DOHH2 (cell line): ENCODE data around the gene ACOT11.

Experiments used
- H3F3A ChIP-seq: fragments of 200-600 bp; sonication (generic), shearing (Covaris generic); 2 replicates; pipeline ENCODE4 v1.6.0; 2016; ENCODE audit warnings: antibody characterized with exemption, mild to moderate bottlenecking; ENCODE audit not compliant: control insufficient read depth, insufficient read depth
- H3K27ac ChIP-seq: fragments of 200-600 bp; sonication (generic); 2 replicates; pipeline ENCODE4 v1.5.1; 2014; ENCODE audit warnings: low read depth, mild to moderate bottlenecking, low read length, moderate library complexity
- H3K27me3 ChIP-seq: fragments of 200-600 bp; sonication (generic); 2 replicates; pipeline ENCODE4 v1.6.1; 2014; ENCODE audit warnings: mild to moderate bottlenecking, low read length, mixed read lengths; ENCODE audit not compliant: control insufficient read depth
- H3K36me3 ChIP-seq: fragments of 200-600 bp; sonication (generic); 2 replicates; pipeline ENCODE4 v1.6.1; 2014; ENCODE audit warnings: mild to moderate bottlenecking, low read length, moderate library complexity, mixed read lengths; ENCODE audit not compliant: control insufficient read depth
- H3K4me1 ChIP-seq: fragments of 200-600 bp; sonication (generic); 2 replicates; pipeline ENCODE4 v1.6.1; 2014; ENCODE audit warnings: mild to moderate bottlenecking, low read length, mixed read lengths; ENCODE audit not compliant: control insufficient read depth
- H3K4me2 ChIP-seq: fragments of 200-600 bp; sonication (generic); 2 replicates; pipeline ENCODE4 v1.6.0; 2014; ENCODE audit warnings: mild to moderate bottlenecking, low read length, moderate library complexity
- H3K4me3 ChIP-seq: fragments of 200-600 bp; sonication (generic); 2 replicates; pipeline ENCODE4 v1.5.1; 2014; ENCODE audit warnings: mild to moderate bottlenecking, low read length, mixed read lengths
- H3K79me2 ChIP-seq: fragments of 200-600 bp; sonication (generic); 2 replicates; pipeline ENCODE4 v1.6.1; 2014; ENCODE audit warnings: mild to moderate bottlenecking, low read length, mixed read lengths; ENCODE audit not compliant: control insufficient read depth
- H3K9me2 ChIP-seq: fragments of 200-600 bp; sonication (generic); replicated peaks from 2 replicates; pipeline ENCODE4 v1.6.1; 2014; ENCODE audit warnings: mild to moderate bottlenecking, low read length, mixed read lengths; ENCODE audit not compliant: control insufficient read depth
- H3K9me3 ChIP-seq: fragments of 200-600 bp; sonication (generic); 2 replicates; pipeline ENCODE4 v1.6.1; 2014; ENCODE audit warnings: antibody characterized with exemption, low read length, mixed read lengths; ENCODE audit not compliant: control insufficient read depth, insufficient read depth
- H4K20me1 ChIP-seq: fragments of 200-600 bp; sonication (generic); 2 replicates; pipeline ENCODE4 v1.6.0; 2014; ENCODE audit warnings: low read depth, mild to moderate bottlenecking, antibody characterized with exemption, low read length, moderate library complexity; ENCODE audit not compliant: control insufficient read depth, insufficient read depth
- EZH2phosphoT487 ChIP-seq: fragments of 200-600 bp; sonication (generic); IDR thresholded peaks from 2 replicates; pipeline ENCODE4 v1.6.1; 2017; ENCODE audit warnings: borderline replicate concordance, mild to moderate bottlenecking, antibody characterized with exemption, low read length, moderate library complexity, mixed read lengths
- TF ChIP-seq, protein P1 (sequence below): fragments of 200-600 bp; sonication (generic); IDR thresholded peaks from one replicate; pipeline ENCODE4 v1.5.1; 2014; ENCODE audit warnings: antibody characterized with exemption, mild to moderate bottlenecking, low read depth, low read length; ENCODE audit not compliant: poor library complexity, severe bottlenecking

The ACOT11 gene

DNA sequence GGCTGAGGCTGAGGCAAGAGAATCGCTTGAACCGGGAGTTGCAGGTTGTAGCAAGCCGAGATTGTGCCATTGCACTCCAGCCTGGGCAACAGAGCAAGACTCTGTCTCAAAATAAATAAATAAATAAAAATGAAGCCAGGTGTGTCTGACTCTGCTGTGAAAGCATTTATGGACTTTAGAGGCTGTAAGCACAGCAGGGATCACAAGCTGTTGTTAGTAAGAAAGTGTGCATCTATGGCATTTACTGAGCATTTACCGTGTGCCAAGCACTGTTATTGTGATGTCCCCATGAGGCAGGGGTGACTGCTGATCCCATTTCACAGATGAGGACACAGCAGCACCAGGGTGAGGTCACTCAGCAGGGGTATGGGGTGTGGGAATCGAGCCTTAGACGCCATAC lies 55.2 kb downstream of the ACOT11 start:
- no peaks in the 10 kb centered on the region for H3K27me3 ChIP-seq
- H3F3A ChIP-seq = no peaks in the 10 kb centered on the region
- no peaks in the 10 kb centered on the region; the same call in 1 of the 2 replicates for H3K4me1 ChIP-seq
- no peaks in the 10 kb centered on the region for H3K9me2 ChIP-seq
- no peaks in the 10 kb centered on the region for H3K79me2 ChIP-seq
- TF ChIP-seq EZH2phosphoT487 = no peak
- TF ChIP-seq, protein P1, sequence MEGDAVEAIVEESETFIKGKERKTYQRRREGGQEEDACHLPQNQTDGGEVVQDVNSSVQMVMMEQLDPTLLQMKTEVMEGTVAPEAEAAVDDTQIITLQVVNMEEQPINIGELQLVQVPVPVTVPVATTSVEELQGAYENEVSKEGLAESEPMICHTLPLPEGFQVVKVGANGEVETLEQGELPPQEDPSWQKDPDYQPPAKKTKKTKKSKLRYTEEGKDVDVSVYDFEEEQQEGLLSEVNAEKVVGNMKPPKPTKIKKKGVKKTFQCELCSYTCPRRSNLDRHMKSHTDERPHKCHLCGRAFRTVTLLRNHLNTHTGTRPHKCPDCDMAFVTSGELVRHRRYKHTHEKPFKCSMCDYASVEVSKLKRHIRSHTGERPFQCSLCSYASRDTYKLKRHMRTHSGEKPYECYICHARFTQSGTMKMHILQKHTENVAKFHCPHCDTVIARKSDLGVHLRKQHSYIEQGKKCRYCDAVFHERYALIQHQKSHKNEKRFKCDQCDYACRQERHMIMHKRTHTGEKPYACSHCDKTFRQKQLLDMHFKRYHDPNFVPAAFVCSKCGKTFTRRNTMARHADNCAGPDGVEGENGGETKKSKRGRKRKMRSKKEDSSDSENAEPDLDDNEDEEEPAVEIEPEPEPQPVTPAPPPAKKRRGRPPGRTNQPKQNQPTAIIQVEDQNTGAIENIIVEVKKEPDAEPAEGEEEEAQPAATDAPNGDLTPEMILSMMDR = no peak
- H3K27ac ChIP-seq = no peak overlapping the region
- no peaks in the 10 kb centered on the region for H3K36me3 ChIP-seq
- H3K4me2 ChIP-seq = no peak overlapping the region
- no peaks in the 10 kb centered on the region for H3K9me3 ChIP-seq
- no peak overlapping the region for H3K4me3 ChIP-seq
- H4K20me1 ChIP-seq = no peaks in the 10 kb centered on the region

DNA sequence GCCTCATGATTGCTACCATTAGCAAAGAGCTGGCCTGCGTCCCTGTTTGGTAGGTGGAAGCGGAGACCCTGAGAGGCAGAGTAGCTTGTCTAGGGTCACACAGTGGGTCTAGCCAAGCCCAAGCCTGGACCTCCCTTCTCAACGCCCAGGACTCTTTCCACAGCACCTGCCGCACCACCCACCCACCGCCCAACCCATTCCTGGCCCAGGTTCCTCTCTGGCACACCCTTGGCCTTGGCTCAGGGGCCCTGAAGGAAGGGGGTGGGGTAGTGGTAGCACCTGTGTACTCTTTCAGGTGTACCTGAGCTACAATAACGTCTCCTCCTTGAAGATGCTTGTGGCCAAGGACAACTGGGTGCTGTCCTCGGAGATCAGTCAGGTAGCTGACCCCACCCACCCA lies 56.0 kb downstream of the ACOT11 start:
- no peak overlapping the region for H3K4me2 ChIP-seq
- no peaks in the 10 kb centered on the region for H4K20me1 ChIP-seq
- no peaks in the 10 kb centered on the region; the same call in 1 of the 2 replicates for H3K4me1 ChIP-seq
- H3K27me3 ChIP-seq = no peaks in the 10 kb centered on the region
- H3K79me2 ChIP-seq = no peaks in the 10 kb centered on the region
- H3K4me3 ChIP-seq = no peak overlapping the region
- no peaks in the 10 kb centered on the region for H3K9me2 ChIP-seq
- H3K9me3 ChIP-seq = no peaks in the 10 kb centered on the region
- no peak overlapping the region for H3K27ac ChIP-seq
- TF ChIP-seq EZH2phosphoT487 = no peak
- TF ChIP-seq, protein P1 = no peak
- H3K36me3 ChIP-seq = no peaks in the 10 kb centered on the region
- H3F3A ChIP-seq = no peaks in the 10 kb centered on the region

DNA sequence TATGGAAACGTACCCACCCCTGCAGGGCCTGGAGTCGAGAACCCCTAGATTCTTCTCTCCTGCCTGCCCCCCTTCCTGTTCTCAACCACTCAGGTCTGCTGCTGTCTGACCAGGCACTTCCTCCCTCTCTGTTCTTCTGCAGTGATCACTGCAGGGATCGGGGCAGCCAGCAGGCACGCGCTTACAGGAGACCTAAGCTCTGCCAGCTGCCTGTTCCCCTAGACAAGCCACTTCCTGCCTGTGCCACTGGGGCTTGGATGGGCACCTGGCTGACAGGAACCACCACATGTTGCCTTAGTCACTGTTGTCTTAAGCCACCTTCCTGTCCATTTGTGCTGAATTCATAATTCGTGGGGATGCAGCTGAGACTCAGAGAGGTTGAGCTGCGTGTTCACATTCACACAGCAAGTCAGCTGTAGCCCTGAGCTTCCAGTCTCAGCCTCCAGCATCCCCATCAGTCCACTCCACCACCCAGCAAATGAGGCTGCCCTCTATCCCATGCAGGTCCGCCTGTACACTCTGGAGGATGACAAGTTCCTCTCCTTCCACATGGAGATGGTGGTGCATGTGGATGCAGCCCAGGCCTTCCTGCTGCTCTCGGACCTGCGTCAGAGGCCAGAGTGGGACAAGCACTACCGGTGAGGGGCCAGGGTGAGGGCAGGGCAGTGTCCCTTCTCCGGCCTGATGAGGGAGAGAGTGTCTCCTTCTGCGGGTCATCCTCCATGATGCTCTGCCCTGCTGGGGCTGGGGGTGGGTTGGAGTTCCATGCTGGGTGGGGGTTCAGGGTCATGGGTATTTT lies 56.7 kb downstream of the ACOT11 start:
- Histone ChIP-seq H3K36me3 (no peaks in the 10 kb centered on the region), H3K4me2 (no peak overlapping the region), H3K9me3 (no peaks in the 10 kb centered on the region), H3K4me3 (no peak overlapping the region), H3K4me1 (no peaks in the 10 kb centered on the region; the same call in 1 of the 2 replicates), H4K20me1 (no peaks in the 10 kb centered on the region), H3K27ac (no peak overlapping the region), H3K9me2 (no peaks in the 10 kb centered on the region), H3F3A (no peaks in the 10 kb centered on the region), H3K79me2 (no peaks in the 10 kb centered on the region), H3K27me3 (no peaks in the 10 kb centered on the region)
- TF ChIP-seq, protein P1 = no peak
- TF ChIP-seq EZH2phosphoT487 = no peak
